Calu3 (cell line): Measurements from ENCODE around the gene MELTF. TPM values are rescaled to one million over a fixed set of nuclear protein-coding genes. Genes with fewer than 3 reads are reported as not detected.

Source experiments
- BruUV-seq: library from RNA; stranded (reverse); fragments of 400-500 nt; replicated peaks from 2 replicates; lab custom pipeline; 2021; lab: Mats Ljungman, UMichigan
- CTCF ChIA-PET: fragments of 300-600 bp; sonication (Branson Sonifier 250); formaldehyde crosslinking; loops from one replicate; lab custom pipeline; 2022; ENCODE audit warnings: antibody characterized with exemption; lab: Charles Lee
- DNase-seq: peaks from one replicate; pipeline ENCODE4 v3.0.0; 2022
- H3K27ac Mint-ChIP-seq: one replicate; pipeline ENCODE4 v1.8.0; 2022; ENCODE audit warnings: mixed read lengths; ENCODE audit not compliant: unreplicated experiment
- H3K27me3 Mint-ChIP-seq: one replicate; pipeline ENCODE4 v1.8.0; 2022; ENCODE audit warnings: mixed read lengths; ENCODE audit not compliant: unreplicated experiment
- H3K36me3 Mint-ChIP-seq: one replicate; pipeline ENCODE4 v1.8.0; 2022; ENCODE audit warnings: mild to moderate bottlenecking, moderate library complexity, mixed read lengths; ENCODE audit not compliant: insufficient read depth, unreplicated experiment
- H3K4me1 Mint-ChIP-seq: one replicate; pipeline ENCODE4 v1.8.0; 2022; ENCODE audit warnings: mild to moderate bottlenecking, low read depth, mixed read lengths; ENCODE audit not compliant: unreplicated experiment
- H3K4me3 Mint-ChIP-seq: one replicate; pipeline ENCODE4 v1.8.0; 2022; ENCODE audit warnings: mild to moderate bottlenecking, low read depth, moderate library complexity, mixed read lengths; ENCODE audit not compliant: unreplicated experiment
- H3K9me3 Mint-ChIP-seq: one replicate; pipeline ENCODE4 v1.8.0; 2022; ENCODE audit warnings: low read depth, mixed read lengths; ENCODE audit not compliant: unreplicated experiment
- intact Hi-C: fragments of 100-400 bp; cut with micrococcal nuclease; formaldehyde crosslinking; loops from one replicate; pipeline ENCODE4 v1.10.0; 2022; ENCODE audit not compliant: unreplicated experiment
- total RNA-seq: library from RNA; stranded (reverse); gene quantifications from 2 replicates; pipeline ENCODE4 v1.2.3, GENCODE V29; 2022
- TF ChIP-seq, protein P1 (sequence below): fragments of 200-600 bp; IDR thresholded peaks from one replicate; pipeline ENCODE4 v1.8.0; 2022; ENCODE audit warnings: antibody characterized with exemption; ENCODE audit not compliant: unreplicated experiment

MELTF gene
- total RNA-seq, 1 experiment from 2014 or later, result 39.0 TPM

DNA sequence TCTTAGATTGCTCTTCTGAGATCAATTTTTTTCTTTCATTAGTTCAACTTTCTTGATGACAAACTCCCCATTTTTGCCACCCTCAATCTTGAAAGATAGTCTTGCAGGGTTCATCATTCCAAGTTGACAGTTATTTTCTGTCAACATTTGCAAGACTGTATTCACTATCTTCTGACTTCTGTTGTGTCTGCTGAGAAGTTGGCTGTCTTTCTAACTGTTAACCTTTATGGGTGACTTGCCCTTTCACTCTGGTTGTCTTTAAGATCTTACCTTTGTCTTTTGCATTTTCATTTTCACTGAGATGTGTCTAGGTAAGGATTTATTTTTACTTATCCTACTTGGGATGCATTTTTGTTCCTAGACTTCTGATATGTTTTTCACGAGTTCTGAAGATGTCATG lies 46.4 kb downstream of the MELTF start:
- CTCF ChIA-PET, result no interaction called here
- Mint-ChIP-seq H3K27ac (no peak overlapping the region), H3K9me3 (peaks cover 9% of the 10 kb centered on the region), H3K4me1 (no peaks in the 10 kb centered on the region), H3K36me3 (no peaks in the 10 kb centered on the region), H3K27me3 (peaks cover 47% of the 10 kb centered on the region), H3K4me3 (no peak overlapping the region)
- intact Hi-C loops, result no loop called here
- no TSS peak for BruUV-seq
- no peak for DNase-seq
- TF ChIP-seq, protein P1, sequence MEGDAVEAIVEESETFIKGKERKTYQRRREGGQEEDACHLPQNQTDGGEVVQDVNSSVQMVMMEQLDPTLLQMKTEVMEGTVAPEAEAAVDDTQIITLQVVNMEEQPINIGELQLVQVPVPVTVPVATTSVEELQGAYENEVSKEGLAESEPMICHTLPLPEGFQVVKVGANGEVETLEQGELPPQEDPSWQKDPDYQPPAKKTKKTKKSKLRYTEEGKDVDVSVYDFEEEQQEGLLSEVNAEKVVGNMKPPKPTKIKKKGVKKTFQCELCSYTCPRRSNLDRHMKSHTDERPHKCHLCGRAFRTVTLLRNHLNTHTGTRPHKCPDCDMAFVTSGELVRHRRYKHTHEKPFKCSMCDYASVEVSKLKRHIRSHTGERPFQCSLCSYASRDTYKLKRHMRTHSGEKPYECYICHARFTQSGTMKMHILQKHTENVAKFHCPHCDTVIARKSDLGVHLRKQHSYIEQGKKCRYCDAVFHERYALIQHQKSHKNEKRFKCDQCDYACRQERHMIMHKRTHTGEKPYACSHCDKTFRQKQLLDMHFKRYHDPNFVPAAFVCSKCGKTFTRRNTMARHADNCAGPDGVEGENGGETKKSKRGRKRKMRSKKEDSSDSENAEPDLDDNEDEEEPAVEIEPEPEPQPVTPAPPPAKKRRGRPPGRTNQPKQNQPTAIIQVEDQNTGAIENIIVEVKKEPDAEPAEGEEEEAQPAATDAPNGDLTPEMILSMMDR, result no peak

DNA sequence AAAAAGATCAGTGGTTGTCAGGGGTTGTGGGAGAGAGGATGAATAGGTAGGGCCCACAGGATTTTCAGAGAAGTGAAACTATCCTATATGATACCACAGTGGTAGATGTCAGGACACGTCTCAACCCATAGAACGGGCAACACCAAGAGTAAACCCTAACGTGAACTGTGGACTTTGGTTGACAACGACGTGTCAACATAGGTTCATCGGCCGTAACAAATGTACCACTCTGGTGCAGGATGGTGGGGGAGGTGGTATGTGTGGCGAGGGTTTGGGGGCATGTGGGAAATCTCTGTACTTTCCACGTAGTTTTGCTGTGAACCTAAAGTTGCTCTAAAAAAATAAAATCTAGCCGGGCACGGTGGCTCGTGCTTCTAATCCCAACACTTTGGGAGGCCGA lies 48.0 kb downstream of the MELTF start:
- Mint-ChIP-seq H3K4me1 (no peaks in the 10 kb centered on the region), H3K27ac (no peak overlapping the region), H3K9me3 (peaks cover 9% of the 10 kb centered on the region), H3K4me3 (no peak overlapping the region), H3K27me3 (peaks cover 33% of the 10 kb centered on the region), H3K36me3 (no peaks in the 10 kb centered on the region)
- BruUV-seq, result no TSS peak
- TF ChIP-seq, protein P1, result no peak
- no peak for DNase-seq
- CTCF ChIA-PET, result no interaction called here
- intact Hi-C loops, result no loop called here

DNA sequence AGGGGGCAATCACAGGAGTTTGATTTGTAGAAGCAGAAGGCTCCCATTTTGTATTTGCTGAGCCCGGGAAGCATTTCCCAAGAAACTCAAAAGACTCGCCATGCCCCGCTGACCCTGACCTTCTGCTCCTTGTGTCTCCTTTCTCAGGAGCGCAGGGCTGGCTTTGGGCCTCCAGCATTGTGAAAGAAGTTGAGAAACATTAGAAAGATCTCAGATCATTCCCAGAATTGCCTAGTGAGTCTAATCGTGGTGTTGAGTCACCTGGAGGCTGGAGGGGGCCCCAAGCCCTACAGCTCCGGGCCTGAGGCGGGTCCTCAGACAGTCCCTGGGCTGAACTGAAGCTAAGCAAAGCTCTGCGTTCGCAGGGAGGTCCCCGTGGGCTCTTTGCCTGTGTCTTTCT lies 50.1 kb downstream of the MELTF start:
- no peak overlapping the region for H3K27ac Mint-ChIP-seq
- TF ChIP-seq, protein P1, result no peak
- H3K4me3 Mint-ChIP-seq, result no peak overlapping the region
- H3K4me1 Mint-ChIP-seq, result no peaks in the 10 kb centered on the region
- H3K27me3 Mint-ChIP-seq, result peaks cover 22% of the 10 kb centered on the region
- H3K9me3 Mint-ChIP-seq, result peaks cover 9% of the 10 kb centered on the region
- intact Hi-C loops, result loop anchor here (10.0 kb wide), 1 partner anchor 205 kb away; no protein-coding TSS in a partner anchor
- CTCF ChIA-PET, result no interaction called here
- no peak for DNase-seq
- no TSS peak for BruUV-seq
- H3K36me3 Mint-ChIP-seq, result no peaks in the 10 kb centered on the region

DNA sequence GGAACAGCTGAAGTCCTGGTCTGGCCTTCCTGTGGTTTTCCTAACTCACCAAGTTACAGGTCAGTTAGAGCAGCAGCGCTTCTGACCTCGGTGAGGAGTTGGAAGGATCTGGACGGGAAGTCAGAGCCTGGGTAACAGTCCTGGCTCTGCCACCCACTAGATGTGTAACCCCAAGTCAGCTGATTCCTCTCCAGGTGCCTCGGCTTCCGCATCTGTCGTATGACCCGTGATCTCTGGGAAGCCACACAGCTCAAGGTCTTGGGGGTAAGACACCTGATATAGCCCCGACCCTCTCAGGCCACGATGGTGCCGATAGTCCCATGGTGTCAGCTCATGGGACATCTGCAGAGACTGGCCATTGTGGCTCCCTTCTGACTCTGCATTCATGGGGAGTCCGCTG lies 52.7 kb downstream of the MELTF start:
- no TSS peak for BruUV-seq
- intact Hi-C loops, result loop anchor here (10.0 kb wide), 1 partner anchor 208 kb away; no protein-coding TSS in a partner anchor
- no peak overlapping the region for H3K27ac Mint-ChIP-seq

More for the DNA sequence above, 52.7 kb downstream of the MELTF start:
- Mint-ChIP-seq H3K4me3 (no peak overlapping the region), H3K9me3 (peaks cover 3% of the 10 kb centered on the region), H3K27me3 (peaks cover 9% of the 10 kb centered on the region), H3K36me3 (no peaks in the 10 kb centered on the region), H3K4me1 (no peaks in the 10 kb centered on the region)
- DNase-seq, result no peak
- CTCF ChIA-PET, result no interaction called here
- TF ChIP-seq, protein P1, result no peak
